NCI-H345 (cell line): ENCODE data around the gene SLC3A2.

Source experiments
- DNase-seq: peaks from one replicate; lab custom pipeline; 2025; lab: John Stamatoyannopoulos, UW

Gene SLC3A2

GRCh38 chr11:62880231-62880802, 379 bp upstream of the SLC3A2 start:
- no peak for DNase-seq

- DNase-seq: peak; percentile 89
These were observed 1.1 kb downstream of the SLC3A2 start for GRCh38 chr11:62881579-62882430.

- no peak for DNase-seq
These were observed 1.7 kb downstream of the SLC3A2 start for GRCh38 chr11:62882431-62882749.

GRCh38 chr11:62882788-62883501, 2.2 kb downstream of the SLC3A2 start:
- no peak for DNase-seq

GRCh38 chr11:62883673-62884072, 3.0 kb downstream of the SLC3A2 start:
- DNase-seq: no peak

- no peak for DNase-seq
These were observed 4.5 kb downstream of the SLC3A2 start for GRCh38 chr11:62885137-62885750.

- no peak for DNase-seq
These were observed 7.7 kb downstream of the SLC3A2 start for GRCh38 chr11:62888406-62888805.

- DNase-seq: no peak
These were observed 8.4 kb downstream of the SLC3A2 start for GRCh38 chr11:62889126-62889483.

- no peak for DNase-seq
These were observed 9.1 kb downstream of the SLC3A2 start for GRCh38 chr11:62889484-62890437.

- no peak for DNase-seq
These were observed 11.6 kb downstream of the SLC3A2 start for GRCh38 chr11:62892077-62892922.

GRCh38 chr11:62895501-62895900, 14.8 kb downstream of the SLC3A2 start:
- DNase-seq: no peak

- no peak for DNase-seq
These were observed 15.4 kb downstream of the SLC3A2 start for GRCh38 chr11:62896049-62896448.

- no peak for DNase-seq
These were observed 16.6 kb downstream of the SLC3A2 start for GRCh38 chr11:62897311-62897710.

- DNase-seq: no peak
These were observed 17.3 kb downstream of the SLC3A2 start for GRCh38 chr11:62898027-62898426.

- no peak for DNase-seq
These were observed 22.2 kb downstream of the SLC3A2 start for GRCh38 chr11:62902932-62903331.

- DNase-seq: no peak
These were observed 24.6 kb downstream of the SLC3A2 start for GRCh38 chr11:62905296-62905695.

- DNase-seq: peak; percentile 79
These were observed 25.3 kb downstream of the SLC3A2 start for GRCh38 chr11:62905927-62906531.

GRCh38 chr11:62908468-62909072, 27.9 kb downstream of the SLC3A2 start:
- no peak for DNase-seq

- peak; percentile 22 for DNase-seq
These were observed 28.6 kb downstream of the SLC3A2 start for GRCh38 chr11:62909107-62909894.
